DMS 273 (cell line): ENCODE data around the gene CRYAB.
A peak's percentile ranks its signal among the peaks of the same experiment; 100 is the strongest.

Source experiments
- DNase-seq: peaks from one replicate; lab custom pipeline; 2025; ENCODE audit not compliant: unreplicated experiment; lab: John Stamatoyannopoulos, UW

The CRYAB gene, protein sequence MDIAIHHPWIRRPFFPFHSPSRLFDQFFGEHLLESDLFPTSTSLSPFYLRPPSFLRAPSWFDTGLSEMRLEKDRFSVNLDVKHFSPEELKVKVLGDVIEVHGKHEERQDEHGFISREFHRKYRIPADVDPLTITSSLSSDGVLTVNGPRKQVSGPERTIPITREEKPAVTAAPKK

DNA sequence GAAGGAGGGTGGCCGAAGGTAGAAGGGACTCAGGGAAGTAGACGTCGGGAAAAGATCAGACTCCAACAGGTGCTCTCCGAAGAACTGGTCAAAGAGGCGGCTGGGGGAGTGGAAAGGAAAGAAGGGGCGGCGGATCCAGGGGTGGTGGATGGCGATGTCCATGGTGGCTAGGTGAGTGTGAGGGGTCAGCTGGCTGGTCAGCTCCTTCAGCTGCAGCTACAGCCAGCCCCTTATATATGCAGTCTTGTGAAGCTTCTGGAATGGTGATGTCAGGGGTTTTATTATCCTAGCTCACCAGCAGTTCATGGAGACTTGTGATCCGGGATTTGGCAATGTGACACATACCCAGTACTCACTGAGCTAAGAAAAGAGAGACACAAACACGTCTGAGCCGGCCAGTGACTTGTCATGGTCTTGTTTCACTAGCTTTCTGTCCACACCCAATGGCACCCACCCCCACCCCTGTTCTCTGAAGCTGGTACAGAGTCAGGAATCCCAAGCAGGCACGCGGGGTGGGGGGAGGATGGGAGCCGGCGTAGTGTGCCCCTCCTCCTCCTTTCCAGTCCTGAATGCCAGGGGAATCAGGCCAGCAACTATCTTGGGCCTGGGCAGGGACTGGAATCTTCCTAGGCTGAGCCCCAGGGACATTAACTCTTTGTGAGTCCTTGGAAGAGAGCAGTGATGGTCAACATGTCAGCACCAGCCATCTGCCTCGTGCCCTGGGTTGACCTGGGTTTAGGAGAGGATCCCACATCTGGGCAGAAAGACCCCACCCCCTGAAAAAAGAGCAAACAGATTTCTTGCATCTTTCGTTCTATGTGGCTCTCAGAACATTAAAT is at the start of gene CRYAB:
TSS of gene CRYAB (minus strand) at position 208 of the 839 bp plus-strand sequence. CDS start at position 162, 46 bp downstream.
- DNase-seq = peak; percentile 21

DNA sequence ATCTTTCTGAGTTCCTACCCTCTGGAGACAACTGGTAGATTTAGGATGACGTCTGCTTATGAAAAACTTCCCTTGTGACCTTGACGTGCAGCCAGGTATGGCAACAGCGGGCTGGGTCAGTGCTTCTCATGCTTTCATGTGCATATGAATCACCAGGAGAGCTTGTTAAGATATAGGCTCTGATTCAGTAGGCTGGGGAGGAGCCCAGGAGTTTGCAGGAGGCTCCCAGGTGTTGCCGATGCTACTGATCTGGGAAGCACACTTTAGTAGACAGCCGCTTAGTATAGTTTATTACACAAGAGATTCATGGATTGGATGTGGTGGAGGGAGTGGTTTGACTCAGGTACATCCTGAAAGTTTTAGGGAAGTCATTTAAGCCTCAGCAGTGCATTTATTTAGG is 49.3 kb upstream of the CRYAB start:
- no peak for DNase-seq

DNA sequence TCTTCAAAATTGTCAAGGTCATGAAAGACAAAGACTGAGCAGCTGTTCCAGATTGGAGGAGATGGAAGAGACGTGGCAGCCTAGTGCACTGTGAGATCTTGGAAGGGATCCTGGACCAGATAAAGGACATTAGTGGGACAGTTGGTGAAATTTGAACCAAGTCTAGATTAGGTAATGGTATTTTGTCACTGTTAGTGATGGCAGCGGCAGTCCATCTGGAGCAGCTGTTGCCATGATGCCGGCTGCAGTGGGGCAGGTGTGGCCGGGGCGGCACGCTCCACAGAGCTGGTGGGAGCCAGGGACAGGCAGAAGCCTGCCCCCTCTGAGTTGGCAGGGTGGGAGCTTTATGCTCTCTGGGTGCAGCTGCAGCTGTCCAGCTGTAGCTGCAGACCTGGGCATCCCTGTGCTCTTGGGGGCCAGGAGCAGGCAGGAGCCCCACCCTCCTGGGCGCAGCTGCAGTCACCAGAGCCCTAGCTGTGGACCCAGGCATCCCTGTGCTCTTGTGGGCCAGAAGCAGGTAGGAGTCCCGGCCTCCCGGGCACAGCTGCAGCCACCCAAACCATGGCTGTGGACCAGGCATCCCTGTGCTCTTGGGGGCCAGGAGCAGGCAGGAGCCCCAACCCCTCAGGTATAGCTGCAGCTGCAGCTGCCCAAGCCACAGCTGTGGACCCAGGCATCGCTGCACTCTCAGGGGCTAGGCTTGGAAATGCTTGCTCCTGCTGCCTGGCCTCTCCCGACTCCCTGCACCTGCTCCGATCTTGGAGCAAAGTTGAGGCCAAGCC is 46.3 kb upstream of the CRYAB start:
- peak; percentile 92 for DNase-seq

DNA sequence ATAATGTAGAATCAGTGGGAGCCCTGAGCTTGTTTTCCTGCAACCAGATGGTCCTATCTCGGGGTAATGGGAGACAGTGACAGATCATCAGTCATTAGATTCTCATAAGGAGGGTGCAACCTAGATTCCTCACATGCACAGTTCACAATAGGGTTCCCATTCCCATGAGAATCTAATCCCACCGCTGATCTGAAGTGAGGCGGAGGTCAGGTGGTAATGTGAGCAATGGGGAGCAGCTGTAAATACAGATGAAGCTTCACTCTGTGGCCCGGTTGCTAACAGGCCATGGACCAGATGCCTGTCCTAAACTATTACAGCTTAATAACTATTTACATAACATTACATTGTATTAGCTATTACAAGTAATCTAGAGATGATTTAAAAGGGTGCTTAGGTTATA is 42.6 kb upstream of the CRYAB start:
- peak; percentile 7 for DNase-seq

DNA sequence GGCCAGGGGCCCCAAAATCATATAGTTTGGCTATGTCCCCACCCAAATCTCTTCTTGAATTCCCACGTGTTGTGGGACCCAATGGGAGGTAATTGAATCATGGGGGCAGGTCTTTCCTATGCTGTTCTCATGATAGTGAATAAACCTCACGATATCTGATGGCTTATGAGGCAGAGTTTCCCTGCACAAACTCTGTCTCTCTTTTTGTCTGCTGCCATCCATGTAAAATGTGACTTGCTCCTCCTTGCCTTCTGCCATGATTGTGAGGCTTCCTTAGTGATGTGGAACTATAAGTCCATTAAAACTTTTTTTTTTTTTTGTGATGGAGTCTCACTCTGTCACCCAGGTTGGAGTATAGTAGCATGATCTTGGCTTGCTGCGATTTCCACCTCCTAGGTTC is 40.0 kb upstream of the CRYAB start:
- no peak for DNase-seq

DNA sequence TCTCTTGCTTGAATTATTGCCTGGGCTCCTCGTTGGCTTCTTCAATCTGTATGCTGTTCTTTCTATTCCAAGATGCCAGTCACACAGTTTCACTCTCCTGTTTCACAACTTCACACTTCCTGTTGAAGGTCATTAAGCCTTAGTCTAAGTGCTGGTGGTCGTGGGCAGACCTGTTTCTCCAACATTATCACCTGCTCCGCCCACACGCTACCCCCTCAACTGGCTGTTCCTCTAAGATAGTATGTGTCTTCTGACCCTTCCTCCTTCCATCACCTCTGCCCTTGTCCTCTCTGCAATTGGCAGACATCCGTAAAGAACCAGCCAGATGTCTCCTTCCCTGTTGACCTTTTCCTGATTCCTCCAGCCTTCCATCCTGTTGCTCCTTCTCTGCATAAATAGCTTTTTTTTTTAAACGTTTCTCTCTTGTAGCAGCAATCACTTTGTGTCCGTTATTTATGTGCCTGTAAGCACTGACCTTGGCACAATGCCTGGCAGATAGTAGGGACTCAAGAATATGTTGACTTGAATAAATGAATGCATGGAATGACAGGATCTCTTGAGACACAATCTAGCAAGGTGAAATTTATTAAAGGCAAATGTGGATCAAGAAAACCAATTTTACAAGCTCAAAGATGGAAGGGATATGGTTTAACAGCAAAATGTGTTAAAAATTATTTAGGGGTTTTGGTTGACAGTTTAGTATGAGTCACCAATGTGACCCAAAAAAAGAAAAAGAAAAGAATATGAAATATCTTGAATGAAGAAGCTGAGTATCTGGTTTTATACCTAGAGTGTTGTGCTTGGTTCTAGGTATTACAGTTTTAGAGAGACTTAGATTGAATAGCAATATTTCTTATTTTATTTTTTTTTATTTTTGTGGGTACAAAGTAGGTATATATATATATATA is 38.2 kb upstream of the CRYAB start:
- DNase-seq = no peak

DNA sequence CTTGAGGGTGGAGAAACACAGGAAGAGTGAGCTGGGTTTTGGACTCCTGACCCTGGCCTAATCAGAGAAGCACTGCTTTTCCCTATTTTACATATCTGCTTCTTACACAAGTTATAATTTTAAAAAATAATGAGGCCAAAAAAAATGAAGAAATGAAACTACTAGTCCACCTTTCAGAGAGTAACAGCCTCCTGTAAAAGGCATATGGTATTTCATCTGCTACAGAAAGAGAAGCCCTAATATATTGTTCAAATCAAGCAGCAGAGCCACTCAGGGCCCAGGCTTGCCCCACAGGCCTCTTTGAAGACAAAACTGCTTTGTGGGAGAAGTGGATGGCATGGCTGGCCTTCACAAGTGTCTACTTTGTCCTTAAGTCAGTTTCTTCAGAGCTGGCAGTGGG is 35.6 kb upstream of the CRYAB start:
- DNase-seq = no peak

DNA sequence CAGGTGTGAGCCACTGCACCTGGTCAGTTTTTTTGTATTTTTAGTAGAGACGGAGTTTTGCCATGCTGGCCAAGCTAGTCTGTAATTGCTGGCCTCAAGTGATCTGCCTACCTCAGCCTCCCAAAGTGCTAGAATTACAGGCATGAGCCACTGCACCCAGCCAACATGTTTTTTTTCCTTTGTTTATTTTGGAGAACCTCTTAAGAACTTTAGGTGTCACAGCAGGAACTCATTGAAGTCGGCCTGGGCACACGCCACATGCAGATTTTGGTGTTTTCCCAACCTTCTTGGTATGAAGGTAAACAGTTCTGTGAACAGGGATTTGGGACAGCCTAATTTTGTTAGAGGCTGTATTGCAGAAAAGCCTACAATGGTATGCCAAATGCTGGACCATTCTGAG is 34.9 kb upstream of the CRYAB start:
- no peak for DNase-seq

DNA sequence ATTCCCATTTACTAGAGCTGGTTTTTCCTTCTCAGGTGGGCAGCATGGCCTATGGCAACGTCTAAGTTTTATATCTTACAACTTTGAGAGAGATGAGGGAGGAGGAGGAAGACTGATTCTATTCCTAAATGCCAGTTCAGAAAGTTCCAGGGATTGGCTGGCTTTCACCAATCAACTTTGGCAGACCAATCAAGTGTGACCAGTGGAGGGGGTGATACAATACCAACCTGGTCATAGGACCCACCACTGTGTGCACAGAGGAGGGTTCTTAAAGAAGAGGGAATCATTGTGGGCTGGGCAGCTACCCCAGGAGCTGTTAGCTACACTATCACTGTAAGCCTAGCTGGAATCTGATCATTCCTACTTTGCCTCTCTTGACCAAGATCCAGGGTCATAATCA is 33.6 kb upstream of the CRYAB start:
- DNase-seq = no peak

DNA sequence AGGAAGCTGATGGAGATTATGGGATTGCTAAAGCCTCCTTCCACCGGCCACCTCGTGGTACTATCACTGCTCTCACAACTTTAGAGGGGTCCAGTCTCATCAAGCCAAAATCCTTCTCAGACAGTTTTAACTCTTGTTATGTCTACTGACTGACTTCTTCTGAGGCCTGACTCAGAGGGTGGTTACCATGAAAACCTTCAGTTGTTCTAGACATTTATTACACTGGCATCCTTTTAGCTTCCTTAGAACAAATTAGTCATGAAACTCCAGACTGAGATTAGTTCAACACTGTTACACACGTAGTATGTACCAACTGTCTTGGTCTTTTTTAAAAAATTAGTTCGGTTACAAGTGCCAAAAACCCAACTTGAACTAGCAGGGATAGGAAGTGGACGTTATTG is 33.1 kb upstream of the CRYAB start:
- DNase-seq = no peak

DNA sequence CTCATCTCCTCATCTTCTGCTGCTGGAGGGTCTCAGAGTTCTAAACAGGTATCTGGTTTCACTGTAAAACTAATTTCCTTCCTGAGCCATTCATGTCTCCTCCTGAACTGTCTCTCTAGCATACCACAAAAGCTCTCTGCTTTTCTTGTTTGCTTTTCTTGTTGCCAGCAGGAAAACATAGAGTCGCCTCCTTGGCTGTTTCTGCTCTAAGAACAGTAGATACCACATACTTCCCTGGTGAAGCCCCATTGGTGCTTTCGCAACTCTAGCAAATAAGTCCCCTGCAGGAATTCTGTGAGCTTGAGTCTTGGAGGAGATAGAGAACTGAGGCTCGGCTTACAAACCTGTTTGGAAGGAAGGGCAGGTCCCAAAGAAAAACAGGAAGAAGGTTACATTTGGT is 32.6 kb upstream of the CRYAB start:
- DNase-seq = no peak

DNA sequence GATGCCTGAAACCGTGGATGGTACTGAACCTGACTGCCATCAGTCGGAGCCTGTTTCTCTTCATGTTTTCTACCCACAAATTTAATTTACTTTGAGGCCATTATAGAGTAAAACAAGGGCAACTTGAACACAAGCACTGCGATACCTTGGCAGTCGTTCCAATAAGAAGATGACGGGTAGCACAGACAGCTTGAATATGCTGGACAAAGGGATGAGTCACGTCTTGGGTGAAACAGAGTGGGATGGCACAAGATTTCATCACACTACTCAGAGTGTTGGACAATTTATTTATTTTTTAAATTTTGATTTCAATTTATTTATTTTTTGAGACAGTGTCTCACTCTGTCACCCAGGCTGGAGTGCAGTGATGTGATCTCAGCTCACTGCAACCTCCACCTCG is 31.3 kb upstream of the CRYAB start:
- DNase-seq = no peak

DNA sequence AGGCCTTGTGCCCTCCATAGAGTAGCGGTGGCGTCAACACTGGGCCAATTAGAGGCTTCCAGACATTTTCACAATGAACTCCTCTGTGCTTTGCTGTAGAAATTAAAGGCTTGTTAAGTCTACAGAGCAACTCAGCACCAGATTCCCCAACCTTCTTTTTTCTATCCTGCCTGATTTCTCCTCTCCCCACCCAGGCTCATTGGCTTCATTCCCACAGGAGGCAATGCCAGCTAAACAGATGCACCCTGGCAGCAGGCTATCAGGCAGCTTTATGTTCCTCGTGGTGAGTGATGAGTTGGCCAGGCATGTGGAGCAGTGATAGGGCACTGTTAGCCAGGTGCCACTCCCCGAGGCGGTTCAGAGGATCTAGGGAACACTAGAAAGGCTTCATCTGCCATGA is 30.4 kb upstream of the CRYAB start:
- peak; percentile 94 for DNase-seq

DNA sequence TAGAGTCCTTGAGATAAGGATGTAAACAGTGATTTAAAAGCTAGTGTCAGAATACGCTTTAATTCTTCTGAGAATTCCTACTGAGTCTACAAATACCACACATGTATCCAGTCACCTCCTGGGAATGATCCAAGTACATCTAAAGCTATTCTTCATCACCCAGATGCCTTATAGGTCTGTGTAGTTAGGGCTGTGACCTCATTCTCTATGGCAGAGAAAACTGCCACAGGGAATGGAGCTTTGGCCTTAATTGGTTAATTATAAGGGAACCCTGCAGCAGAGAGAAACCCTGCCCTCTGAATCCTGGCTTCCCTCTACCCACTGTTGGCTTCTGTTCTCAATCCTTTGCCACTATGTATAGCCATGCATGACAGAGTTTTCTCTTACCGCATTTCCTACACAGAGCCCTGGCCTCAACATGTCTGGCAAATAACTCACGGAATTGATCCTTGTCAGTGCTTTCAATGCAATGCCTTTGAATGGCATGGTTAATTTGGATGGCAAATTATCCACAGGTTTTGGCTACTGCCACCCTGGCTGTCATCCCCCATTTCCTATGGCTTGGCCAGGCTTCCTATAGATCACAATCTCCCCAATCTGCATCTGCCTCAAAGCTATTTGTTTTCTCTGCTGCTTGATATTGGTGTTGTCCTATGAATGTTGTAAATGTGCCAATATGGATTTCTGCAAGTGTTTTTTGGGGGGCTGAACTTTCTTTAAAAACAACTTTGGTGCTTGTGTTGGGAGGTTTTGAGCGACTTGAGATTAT is 28.4 kb upstream of the CRYAB start:
- DNase-seq = peak; percentile 76

DNA sequence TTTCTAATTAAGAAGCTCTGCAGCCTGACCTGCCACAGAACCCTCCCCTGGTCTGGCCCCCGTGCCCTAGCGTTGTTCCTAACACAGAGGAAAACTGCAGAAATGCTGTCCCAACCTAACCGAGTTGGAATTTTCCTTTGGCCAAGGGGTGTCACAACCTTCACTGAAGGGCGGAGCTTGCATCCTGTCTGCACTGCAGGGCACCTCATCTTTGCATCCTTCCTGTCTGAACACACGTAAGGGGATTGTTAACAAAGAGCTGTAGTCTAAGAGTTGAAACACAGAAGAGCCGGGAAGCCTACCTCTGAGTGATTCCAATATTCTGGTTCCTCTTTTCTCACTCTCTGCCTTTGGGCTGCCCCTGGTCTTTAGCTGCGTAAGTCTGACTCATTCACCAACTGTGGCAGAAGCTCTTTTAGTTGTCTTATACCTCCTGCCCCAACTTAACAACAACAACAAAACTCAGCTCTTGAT is 27.2 kb upstream of the CRYAB start:
- DNase-seq = peak; percentile 17

DNA sequence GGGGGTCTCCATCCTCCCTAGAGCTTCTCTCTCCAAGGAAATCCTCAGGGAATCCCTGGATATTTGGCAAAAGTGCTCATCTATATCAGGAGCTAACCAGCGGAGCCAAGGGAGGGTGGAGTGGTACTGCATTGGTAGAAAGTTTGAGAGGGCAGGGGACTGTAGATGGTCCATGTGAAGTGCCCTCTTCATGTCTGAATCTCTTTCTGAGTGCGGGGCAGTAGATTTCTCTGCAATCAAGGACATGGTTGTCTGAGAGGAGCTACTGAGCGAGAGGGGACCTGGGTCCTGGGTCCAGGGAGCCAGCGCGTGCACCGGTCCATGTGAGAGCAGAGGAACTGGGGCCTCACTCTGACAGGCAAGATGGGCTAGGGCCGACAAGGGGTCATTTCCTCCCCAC is 26.3 kb upstream of the CRYAB start:
- peak; percentile 25 for DNase-seq

DNA sequence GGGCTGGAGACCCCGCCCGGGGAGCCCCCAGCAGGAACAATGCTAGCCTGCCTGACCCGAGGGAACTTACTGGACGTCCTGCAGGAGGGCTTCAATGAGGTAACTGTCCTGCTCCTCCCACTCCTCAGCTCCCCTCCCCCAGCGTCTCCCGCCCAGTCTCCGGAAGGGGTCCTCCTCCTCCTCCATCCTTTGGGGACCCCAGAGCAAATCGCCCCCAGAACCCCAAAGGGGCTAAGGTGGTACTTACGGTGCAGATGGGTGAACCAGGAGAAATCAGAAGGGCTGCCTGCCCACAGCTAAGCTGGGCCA is 25.8 kb upstream of the CRYAB start:
- DNase-seq = no peak

DNA sequence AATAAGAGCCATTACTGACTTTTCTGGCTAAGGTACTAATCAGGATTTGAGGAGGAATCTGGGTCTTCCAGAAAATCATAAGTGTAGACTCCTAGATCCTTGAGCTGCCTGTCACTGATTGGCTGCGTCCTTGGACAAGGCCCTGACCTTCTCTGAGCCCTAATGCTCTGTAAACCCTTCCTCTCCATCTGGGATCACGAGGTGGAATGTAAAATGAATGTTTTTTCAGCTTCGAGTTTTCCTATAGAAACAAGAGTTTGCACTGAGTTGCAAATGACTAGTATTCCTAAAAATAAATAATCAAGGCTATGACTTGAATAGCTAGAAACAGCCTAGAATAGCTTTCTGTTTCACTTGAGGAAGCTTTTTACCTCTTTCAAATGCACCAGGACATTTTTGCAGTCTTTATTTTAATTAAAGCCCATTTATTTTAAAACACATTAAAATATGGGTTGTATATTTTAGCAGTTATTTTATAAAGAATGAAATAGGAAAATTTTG is 24.5 kb upstream of the CRYAB start:
- DNase-seq = no peak

DNA sequence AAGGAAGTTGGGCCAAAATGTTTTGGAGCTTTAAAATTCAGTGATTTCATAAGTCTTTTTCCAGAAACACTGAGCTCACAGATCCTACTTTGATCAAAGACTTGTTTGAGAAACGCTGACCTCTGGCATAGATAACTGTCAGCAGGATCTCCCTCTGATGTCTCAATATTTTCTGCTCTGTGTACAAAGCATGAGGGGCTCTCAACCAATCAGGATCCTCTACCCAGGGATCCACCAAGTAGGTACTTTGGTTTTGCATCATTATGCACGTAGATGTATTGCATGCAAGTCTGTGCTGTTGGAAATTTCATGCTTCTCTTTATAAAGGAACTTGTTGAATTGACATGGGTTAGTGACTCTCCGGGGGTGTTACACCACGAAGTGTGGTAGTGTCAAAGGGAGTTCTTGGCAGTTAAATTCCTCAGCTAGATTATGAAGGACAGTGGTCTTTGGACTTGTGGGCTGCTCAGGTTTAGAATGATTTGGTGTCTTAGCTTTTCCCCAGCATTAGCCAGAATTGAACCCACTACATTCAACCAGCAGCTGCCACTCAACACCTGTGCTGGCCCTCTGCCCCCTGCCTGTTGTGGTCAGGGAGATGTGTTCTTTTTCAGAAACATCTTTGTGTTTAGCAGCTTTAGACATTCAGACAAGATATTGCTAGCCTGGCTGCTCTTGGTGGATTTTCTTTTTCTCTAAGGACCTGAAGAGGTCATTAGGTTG is 23.9 kb upstream of the CRYAB start:
- no peak for DNase-seq
